Adrenal gland (tissue), 12 donors: ENCODE data around the gene CLMN. TPM values are rescaled to one million over a fixed set of nuclear protein-coding genes. Genes with fewer than 3 reads are reported as not detected.

Experiments
- DNase-seq, 7 donors: peaks; one replicate each; pipeline ENCODE4 v3.0.0-alpha.2; 2019 to 2020
- H3K27ac ChIP-seq, 5 donors: fragments of 200-600 bp; sonication (generic) in 4 of 5; 1 replicate in 3 of 5; 2 replicates in 2 of 5; pipeline versions ENCODE4 v1.5.1 to v1.8.0; 2016 to 2020; ENCODE audit warnings: mild to moderate bottlenecking in 1 of 5
- H3K27me3 ChIP-seq: fragments of 200-600 bp; 2 replicates; pipeline ENCODE4 v1.8.0; 2021
- H3K36me3 ChIP-seq, 2 donors: fragments of 200-600 bp; replicated peaks in 1 of 2; 1 replicate in 1 of 2; 2 replicates in 1 of 2; pipeline versions ENCODE4 v1.5.1 to v1.8.0; 2018 to 2022
- H3K4me1 ChIP-seq, 2 donors: fragments of 200-600 bp; replicated peaks in 1 of 2; 1 replicate in 1 of 2; 2 replicates in 1 of 2; pipeline versions ENCODE4 v1.5.1 to v1.8.0; 2018 to 2021
- H3K4me3 ChIP-seq, 4 donors: fragments of 200-600 bp; sonication (generic) in 3 of 4; one replicate each; pipeline ENCODE4 v1.5.1; 2016 to 2018
- H3K9me3 ChIP-seq, 3 donors: fragments of 200-600 bp; sonication (generic) in 1 of 3; replicated peaks in 1 of 3; 1 replicate in 2 of 3; 2 replicates in 1 of 3; pipeline versions ENCODE4 v1.5.1 to v1.8.0; 2016 to 2021
- CTCF ChIP-seq, 6 experiments: fragments of 450-650 bp in 4 of 6; fragments of 200-600 bp in 2 of 6; sonication (generic) in 1 of 6; IDR thresholded peaks; 1 replicate in 5 of 6; 2 replicates in 1 of 6; pipeline versions ENCODE4 v1.5.1 to v1.8.0; 2016 to 2021; ENCODE audit warnings: antibody characterized with exemption in 6 of 6, mild to moderate bottlenecking in 2 of 6, moderate library complexity in 1 of 6
- POLR2A ChIP-seq, 2 donors: fragments of 450-650 bp; IDR thresholded peaks; one replicate each; pipeline ENCODE4 v1.6.1; 2017; ENCODE audit warnings: antibody characterized with exemption in 2 of 2, mild to moderate bottlenecking in 2 of 2, moderate library complexity in 1 of 2
- WGBS, 4 donors: extraction: QIAGEN DNeasy Blood & Tissue Kit in 2 of 4; methylation state at CpG; one replicate each; pipeline versions ENCODE4 v1.1.5 to v1.1.7; 2013 to 2017; 5-methylcytosine and 5-hydroxymethylcytosine counted together
- intact Hi-C, 2 donors: fragments of 100-400 bp; cut with DNase I; formaldehyde crosslinking; loops; one replicate each; pipeline versions ENCODE4 v1.14.1 to v1.15.0; 2022 to 2023
- polyA plus RNA-seq, 3 donors: library from polyadenylated mRNA; stranded (reverse); fragments of 200-250 nt in 2 of 3; fragments of 350-450 nt in 1 of 3; fragmentation: Illumina TruSeq in 1 of 3; extraction: RNeasy Lipid Tissue Mini Kit (QIAGEN cat#74804) in 1 of 3; gene quantifications; one replicate each; pipeline ENCODE4 v1.2.3, GENCODE V29; 2013 to 2014
- total RNA-seq, 9 donors: library from RNA; depleted of rRNA in 4 of 9; stranded (reverse); fragments of >200 nt in 4 of 9; fragments of 120-200 nt in 1 of 9; fragmentation: NEBNext Ultra II Directional in 1 of 9; extraction: Animal tissue kit (Norgen Biotek cat#: 25700) in 1 of 9; gene quantifications; one replicate each; pipeline versions ENCODE4 v1.1.0 to v1.2.4, GENCODE V29; 2013 to 2023
- donor health status: healthy with polysubstance abuse.
- donor health status: Bipolar disorder and iron deficiency.
- donor health status: DM: yes; HTN: yes; CAD: no.
- donor health status: DM: no; HTN: no; CAD: no.
- donor health status: DM: no; HTN: no; CAD: no.
- donor health status: DM: yes; HTN: yes; CAD: no.

CLMN gene
- total and polyA plus RNA-seq, 12 donors = 2.7 to 9.5 (median 4.9) TPM

- H3K9me3 ChIP-seq = no peaks in the 10 kb centered on the region
- DNase-seq = peak in 1 of 7 donors; percentile 16
- intact Hi-C loops = no loop called here
- no peaks in the 10 kb centered on the region for H3K36me3 ChIP-seq
- TF ChIP-seq CTCF (IDR thresholded peaks at IDR 0.05) = no peak
- no peak for TF ChIP-seq POLR2A (IDR thresholded peaks at IDR 0.05)
- H3K4me1 ChIP-seq = peaks cover 7 to 8% of the 10 kb centered on the region in 2 donors
- 36 to 63% (median 39%) methylated on average over 10 to 22 of the region's 22 CpGs for WGBS, 4 donors
- peak overlapping the region in 2 of 4 donors; percentile 25 to 63 for H3K4me3 ChIP-seq
- no peaks in the 10 kb centered on the region for H3K27me3 ChIP-seq
- peak overlapping the region in 2 of 5 donors; percentile 13 to 57 for H3K27ac ChIP-seq
Observed at GRCh38 chr14:95318399-95319311, 1.1 kb downstream of the CLMN start.

- Histone ChIP-seq H3K4me3 (no peak overlapping the region), H3K27me3 (no peaks in the 10 kb centered on the region), H3K27ac (no peak overlapping the region), H3K36me3 (no peaks in the 10 kb centered on the region), H3K4me1 (peaks cover 8 to 12% of the 10 kb centered on the region in 2 donors), H3K9me3 (no peaks in the 10 kb centered on the region)
- TF ChIP-seq POLR2A (IDR thresholded peaks at IDR 0.05) (no peak), CTCF (IDR thresholded peaks at IDR 0.05) (no peak)
- DNase-seq = no peak
- 82 to 94% (median 89%) methylated on average over 3 of the region's 3 CpGs for WGBS, 4 donors
- intact Hi-C loops = no loop called here
Observed at GRCh38 chr14:95317817-95318343, 1.8 kb downstream of the CLMN start.

GRCh38 chr14:95316821-95317220 lies 2.9 kb downstream of the CLMN start:
- DNase-seq = no peak
- Histone ChIP-seq H3K4me1 (peaks cover 8 to 12% of the 10 kb centered on the region in 2 donors), H3K4me3 (no peak overlapping the region), H3K9me3 (no peaks in the 10 kb centered on the region), H3K27me3 (no peaks in the 10 kb centered on the region), H3K27ac (peak overlapping the region in 1 of 5 donors; percentile 21), H3K36me3 (no peaks in the 10 kb centered on the region)
- intact Hi-C loops = no loop called here
- WGBS, 4 donors = 82 to 91% (median 85%) methylated on average over 8 of the region's 8 CpGs
- TF ChIP-seq POLR2A (IDR thresholded peaks at IDR 0.05) = no peak
- no peak for TF ChIP-seq CTCF (IDR thresholded peaks at IDR 0.05)

- Histone ChIP-seq H3K4me1 (peaks cover 8 to 12% of the 10 kb centered on the region in 2 donors), H3K4me3 (no peak overlapping the region), H3K9me3 (no peaks in the 10 kb centered on the region), H3K36me3 (no peaks in the 10 kb centered on the region), H3K27me3 (no peaks in the 10 kb centered on the region), H3K27ac (no peak overlapping the region)
- TF ChIP-seq CTCF (IDR thresholded peaks at IDR 0.05) (no peak), POLR2A (IDR thresholded peaks at IDR 0.05) (no peak)
- intact Hi-C loops = no loop called here
- DNase-seq = no peak
- 77 to 89% (median 85%) methylated on average over 4 to 7 of the region's 7 CpGs for whole genome bisulfite sequencing, 4 donors
Observed at GRCh38 chr14:95315579-95315978, 4.1 kb downstream of the CLMN start.
